Activated CD8-positive, alpha-beta memory T cell treated with anti-CD3 and anti-CD28 coated beads, Interleukin-2, amount 50 U/mL, for 4 hours (primary cell): ENCODE measurements around the gene SLC22A2.
"Not testable (repeated sequence)": the region's sequence is repeated elsewhere in the genome, so short reads cannot be mapped to it uniquely, and the experiment has no call there.

Experiments used
- DNase-seq: peaks from one replicate; pipeline ENCODE4 v3.0.0-alpha.2; 2020

The SLC22A2 gene

DNA sequence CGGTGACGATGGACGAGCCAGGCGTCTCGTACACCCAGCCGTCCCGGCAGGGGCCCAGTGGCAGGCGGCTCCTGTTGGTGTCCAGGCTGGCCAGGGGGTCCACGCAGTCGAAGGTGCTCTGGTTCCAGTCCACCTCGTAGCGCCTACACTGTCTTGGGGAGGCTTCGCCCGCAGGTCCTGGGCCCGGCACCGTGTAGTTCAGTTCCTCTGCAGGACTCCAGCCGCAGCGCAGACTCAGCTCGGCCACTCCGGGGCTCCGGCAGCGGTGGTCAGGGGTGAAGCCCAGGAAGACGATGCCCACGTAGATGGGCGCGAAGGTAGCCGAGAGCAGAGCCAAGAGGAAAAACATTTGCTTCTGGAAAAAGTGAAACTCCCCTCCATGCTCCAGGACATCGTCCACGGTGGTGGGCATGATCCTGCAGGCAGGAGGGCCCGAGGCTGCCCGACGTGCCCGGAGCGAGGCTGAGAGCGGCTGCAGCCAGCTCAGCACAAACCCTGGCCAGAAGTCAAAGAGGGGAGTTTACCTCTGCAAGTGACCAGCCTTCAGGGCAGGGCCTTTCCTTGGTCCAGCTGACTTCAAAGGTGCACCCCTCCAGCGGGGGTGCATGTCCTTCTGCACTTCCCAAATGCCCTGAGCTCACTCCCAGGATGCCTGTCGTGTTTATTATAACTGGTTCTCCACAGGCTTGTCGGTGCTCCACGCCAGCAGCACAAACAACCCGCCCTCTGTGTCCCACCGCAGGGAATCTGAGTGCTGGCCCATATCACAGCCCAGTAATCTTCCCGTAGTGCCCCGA is at the start of gene SLC22A2:
Gene SLC22A2 (minus strand): TSS at position 476 of the 797 bp plus-strand sequence. CDS start 64 bp downstream, at position 412.
- DNase-seq = no peak

DNA sequence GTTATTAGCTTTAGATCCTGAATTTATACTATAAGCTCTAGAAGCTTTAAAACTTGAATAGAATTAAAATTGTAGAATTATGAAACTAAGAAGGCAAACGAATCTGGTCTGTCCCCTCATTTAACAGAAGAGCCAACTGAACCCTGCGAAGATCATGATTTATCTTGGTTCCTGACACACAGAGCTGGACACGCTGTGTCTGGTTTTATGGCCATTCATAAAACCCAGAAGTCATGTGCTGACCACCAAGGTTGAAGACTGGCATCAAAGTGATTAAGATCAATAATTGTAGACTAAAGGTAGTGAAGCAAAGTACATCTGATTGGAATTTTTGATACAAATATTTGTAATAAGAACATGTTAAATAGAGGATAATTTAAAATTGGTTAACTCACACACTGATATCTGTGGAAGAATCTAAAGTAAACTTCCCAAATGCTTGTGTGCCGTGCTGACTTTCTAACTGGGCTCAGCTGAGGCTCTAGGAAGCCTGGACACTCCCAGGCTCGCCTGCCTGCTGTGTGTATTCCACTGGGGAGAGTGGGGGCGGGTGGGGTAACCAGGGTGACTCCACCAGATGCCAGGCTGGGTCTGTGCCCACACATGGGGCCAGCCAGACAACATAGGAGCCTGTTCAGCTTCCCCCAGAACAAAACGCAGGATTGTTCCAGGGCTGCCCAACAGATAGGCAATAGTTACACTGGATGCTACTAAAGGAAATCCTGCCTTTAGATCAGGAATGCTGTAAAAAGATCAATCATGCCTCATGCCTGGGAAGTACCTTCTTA is 47.5 kb upstream of the SLC22A2 start:
- DNase-seq = no peak

DNA sequence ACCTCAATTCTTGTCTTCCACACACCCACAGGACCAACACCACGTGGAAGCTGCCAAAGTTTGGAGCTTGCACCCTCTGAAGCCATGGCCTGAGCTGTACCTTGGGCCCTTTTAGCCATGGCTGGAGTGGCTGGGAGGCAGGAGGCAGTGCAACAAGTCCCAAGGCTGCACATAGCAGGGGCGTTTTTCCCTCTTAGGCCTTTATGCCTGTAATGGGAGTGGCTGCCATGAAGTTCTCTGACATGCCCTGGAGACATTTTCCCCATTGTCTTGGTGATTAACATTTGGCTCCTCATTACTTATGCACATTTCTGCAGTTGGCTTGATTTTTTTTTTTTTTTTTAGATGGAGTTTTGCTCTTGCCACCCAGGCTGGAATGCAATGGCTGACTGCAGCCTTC is 45.2 kb upstream of the SLC22A2 start:
- no peak for DNase-seq

DNA sequence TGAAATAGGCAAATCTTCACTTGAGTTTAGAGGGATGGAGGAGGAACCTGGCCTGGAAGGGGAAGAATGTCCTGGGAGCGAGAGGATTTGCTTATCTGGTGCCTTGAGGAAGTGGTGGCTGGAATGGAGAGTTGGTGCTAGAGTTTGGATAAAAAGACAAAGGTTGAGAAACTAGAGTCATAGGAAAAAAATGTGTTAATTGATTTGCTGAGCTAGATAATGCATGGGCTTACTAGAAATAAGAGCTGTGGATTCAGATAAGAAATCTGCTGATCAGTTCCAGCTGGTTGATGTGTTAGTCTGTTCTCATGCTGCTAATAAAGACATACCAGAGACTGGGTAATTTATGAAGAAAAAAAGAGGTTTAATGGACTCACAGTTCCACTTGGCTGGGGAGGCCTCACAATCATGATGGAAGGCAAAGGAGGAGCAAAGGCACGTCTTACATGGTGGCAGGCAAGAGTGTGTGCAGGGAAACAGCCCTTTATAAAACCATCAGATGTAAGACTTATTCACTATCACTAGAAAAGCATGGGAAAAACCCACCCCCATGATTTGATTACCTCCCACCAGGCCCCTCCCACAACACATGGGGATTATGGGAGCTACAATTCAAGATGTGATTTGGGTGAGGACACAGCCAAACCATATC is 43.9 kb upstream of the SLC22A2 start:
- DNase-seq = not testable (repeated sequence)

GRCh38 chr6:160301339-160301738 is 42.7 kb upstream of the SLC22A2 start:
- DNase-seq = no peak

DNA sequence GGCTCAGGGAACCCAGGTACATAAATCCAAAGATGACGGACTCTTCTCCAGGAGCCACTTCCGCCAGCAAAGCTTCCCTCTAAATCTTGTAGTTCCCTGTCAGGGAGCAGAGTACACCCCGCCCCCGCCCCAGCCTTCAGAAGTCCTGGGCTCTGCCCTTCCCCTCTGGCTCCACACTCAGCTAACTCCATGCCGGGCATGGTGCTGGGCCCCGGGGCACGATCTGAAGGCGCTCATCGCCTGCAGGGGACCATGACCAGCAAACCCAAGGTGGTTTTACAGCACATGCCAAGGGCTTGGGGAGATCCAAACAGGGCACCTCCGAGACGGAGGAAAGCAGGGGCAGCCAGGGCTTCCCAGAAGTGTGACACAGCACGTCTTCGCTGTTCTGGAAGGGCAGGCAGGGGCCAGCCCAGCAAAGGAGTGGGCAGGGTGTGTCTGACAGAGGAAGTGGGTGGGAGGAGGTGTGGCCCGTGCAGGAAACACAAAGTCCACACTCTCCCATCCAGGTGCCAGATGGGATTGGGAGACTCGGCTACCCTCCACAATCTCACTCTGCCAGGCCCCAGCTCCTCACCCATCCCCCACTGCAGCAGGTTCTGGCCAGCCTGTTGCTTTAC is 41.6 kb upstream of the SLC22A2 start:
- DNase-seq = no peak

GRCh38 chr6:160299559-160299958 is 40.9 kb upstream of the SLC22A2 start:
- DNase-seq = no peak

DNA sequence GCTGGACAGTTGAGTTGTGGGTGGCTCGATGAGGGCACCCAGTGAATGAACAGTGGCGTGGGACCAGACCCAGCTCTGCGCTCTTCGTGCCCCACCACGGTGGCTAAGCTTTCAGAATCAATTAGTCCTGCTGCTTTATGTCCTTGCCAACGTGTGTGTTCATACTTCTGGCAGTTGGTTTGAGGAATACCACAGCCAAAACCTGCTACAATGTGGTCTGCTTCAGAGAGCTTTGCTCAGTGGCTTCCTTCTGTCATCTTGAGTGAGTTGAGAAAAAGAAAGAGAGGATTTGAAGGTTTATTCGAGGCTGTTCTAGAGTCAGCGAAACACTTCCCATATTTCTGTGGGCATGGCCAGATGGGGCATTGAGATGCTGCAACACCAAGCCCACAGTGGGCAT is 39.5 kb upstream of the SLC22A2 start:
- no peak for DNase-seq

DNA sequence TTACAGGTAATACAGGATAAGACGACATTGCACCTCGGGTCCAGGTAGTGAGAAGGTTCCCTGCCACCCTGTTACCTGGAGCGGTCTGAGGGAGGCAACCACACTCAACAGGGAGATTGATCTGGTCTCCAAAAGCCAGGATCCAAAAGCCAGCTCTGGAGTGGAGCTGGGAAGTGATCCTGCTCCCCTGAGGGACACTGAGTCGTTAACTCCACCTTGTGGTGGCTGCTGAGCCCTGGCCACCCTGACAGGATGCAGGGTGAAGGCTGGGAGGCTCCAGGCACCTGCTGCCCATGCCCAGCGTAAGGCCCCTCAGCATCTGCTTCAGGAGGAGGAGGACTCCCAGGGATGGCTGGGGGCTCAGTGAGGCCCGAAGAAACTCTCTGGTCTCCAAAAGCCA is 38.7 kb upstream of the SLC22A2 start:
- no peak for DNase-seq

DNA sequence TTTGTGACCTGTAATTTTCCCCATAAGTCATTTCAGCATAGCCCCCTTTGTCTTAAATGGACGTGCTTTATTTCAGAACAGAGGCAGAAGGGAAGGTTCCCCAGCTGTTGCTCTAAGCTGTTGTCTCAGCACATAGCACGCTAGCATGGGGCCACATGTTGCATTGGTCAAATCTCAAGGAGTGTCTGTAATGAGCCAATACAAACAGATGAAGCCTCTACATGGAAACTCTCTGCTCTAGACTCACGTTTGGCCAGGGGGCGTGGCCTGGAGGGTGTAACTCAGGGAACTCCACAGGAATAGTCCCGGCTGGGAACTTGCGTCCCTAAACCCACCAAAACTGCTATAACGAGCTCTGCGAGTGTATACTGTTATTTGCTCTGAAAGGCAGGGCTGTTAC is 35.2 kb upstream of the SLC22A2 start:
- no peak for DNase-seq

GRCh38 chr6:160285541-160286105 is 27.0 kb upstream of the SLC22A2 start:
- no peak for DNase-seq

GRCh38 chr6:160284575-160284974 is 26.0 kb upstream of the SLC22A2 start:
- DNase-seq = no peak

DNA sequence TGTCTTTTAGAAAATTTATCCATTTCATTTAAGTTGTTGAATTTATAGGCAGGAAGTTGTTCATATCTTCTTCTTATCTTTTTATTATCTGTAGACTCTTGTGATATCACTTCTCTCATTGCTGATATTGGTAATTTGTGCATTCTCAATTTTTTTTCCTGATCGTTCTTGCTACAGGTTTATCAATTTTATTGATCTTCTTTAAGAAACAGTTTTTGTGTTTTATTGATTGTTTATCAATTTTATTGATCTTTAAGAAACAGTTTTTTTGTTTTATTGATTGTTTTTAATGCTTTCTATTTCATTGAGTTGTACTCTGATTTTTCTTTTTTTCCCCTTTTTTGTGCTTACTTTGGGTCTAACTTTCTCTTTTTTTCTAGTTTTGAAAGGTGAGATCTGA is 23.8 kb upstream of the SLC22A2 start:
- no peak for DNase-seq

DNA sequence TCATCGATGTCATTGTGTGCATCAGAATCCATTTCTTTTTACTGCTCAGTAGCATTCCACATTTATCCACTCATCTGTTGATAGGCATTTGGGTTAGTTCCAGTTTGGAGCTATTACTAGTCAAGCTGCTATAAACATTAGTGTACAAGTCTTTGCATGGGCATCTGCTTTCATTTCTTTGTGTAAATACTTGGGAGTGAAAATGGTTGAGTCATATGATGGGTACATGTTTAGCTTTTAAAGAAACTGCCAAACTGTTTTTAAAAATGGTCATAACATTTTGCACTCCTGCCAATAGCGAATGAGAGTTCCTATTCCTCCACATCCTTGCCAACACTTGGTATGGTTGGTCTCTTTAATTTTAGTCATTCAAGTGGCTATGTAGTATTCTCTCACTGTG is 21.2 kb upstream of the SLC22A2 start:
- no peak for DNase-seq

- no peak for DNase-seq
Observed at GRCh38 chr6:160278786-160279310, 20.2 kb upstream of the SLC22A2 start.

DNA sequence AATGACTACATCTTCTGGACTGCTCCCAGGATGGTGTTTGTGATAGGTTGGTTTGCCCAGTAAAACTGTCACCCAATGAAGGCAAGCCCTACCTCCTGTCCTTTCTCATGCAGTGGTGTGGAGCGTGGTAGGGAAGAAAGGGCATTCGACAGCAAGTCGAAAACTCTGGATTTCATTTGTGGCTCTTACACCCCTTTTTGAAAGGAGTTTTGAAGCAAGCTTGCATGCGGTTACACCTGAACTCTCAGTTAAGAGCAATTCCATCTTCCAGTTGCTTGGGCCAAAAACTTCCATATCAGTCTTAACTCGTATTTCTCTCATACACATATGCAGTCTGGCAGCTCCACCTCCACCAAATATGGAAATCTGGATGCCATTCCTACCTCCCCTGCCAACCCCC is 19.7 kb upstream of the SLC22A2 start:
- DNase-seq = no peak

GRCh38 chr6:160277546-160277945 is 18.9 kb upstream of the SLC22A2 start:
- no peak for DNase-seq

DNA sequence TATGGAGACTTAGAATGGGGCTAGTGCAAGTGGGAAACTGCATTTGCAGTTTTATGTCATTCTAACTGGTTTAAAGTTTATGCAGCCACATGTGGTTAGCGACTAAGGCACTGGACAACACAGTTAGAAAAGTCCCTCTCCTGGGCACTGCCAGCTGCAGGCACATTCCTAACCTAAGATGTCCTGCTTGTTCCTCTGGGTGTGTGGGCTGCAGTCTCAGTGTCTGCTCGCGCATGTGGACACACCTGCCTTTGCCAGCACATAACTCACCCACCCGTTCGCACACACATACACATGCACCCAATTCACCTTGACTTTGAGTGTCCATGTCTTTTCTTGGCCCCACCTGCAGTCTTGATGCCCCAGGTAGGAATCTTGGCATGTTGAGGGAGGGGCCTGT is 18.5 kb upstream of the SLC22A2 start:
- no peak for DNase-seq

- DNase-seq = no peak
Observed at GRCh38 chr6:160276126-160276525, 17.5 kb upstream of the SLC22A2 start.

- DNase-seq = no peak
Observed at GRCh38 chr6:160275511-160276003, 16.9 kb upstream of the SLC22A2 start.

- DNase-seq = no peak
Observed at GRCh38 chr6:160274871-160275510, 16.4 kb upstream of the SLC22A2 start.

- no peak for DNase-seq
Observed at GRCh38 chr6:160273750-160274149, 15.1 kb upstream of the SLC22A2 start.
